ENCODE results near the gene NVL. TPM values are rescaled to one million over a fixed set of nuclear protein-coding genes. Genes with fewer than 3 reads are reported as not detected.

NVL gene
- total and polyA plus RNA-seq, 10 of the 15 experiments (the other 5 are each of a cell fraction or from before 2014, with no cell fraction given), result 20.3 to 49.6 (median 35.2) TPM

DNA sequence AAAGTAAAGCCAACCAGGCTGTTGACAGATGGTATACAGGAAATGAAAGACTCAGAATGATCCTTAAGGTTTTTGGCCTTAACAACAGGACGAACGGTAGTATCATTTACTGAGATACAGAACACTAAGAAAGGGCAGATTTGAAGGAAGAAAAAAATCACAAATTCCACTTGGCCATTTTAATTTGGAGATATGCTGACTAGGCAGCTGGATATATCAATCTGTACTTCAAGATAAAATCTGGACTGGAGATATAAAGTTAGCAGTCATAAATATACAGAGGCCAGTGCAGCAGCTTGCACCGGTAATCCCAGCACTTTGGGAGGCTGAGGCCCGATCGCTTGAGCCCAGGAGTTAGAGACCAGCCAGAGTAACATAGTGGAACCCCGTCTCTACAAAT lies 1.3 kb downstream of the NVL start (continued):
- no peak for TF ChIP-seq RELB (IDR thresholded peaks at IDR 0.05; ENCODE audit: low read depth)
- no peak for TF ChIP-seq KDM1A (IDR thresholded peaks at IDR 0.05; ENCODE audit: borderline replicate concordance)
- no peak for TF ChIP-seq RUNX3 (IDR thresholded peaks at IDR 0.05; ENCODE audit: low read length)
- TF ChIP-seq IKZF1 (conservative IDR thresholded peaks at IDR 0.05), result no peak
- TF ChIP-seq EP300 (IDR thresholded peaks at IDR 0.05; ENCODE audit: borderline replicate concordance in 1 of 2, control insufficient read depth in 1 of 2, low read depth in 2 of 2, low read length in 2 of 2), result no peak
- TF ChIP-seq, protein P1, sequence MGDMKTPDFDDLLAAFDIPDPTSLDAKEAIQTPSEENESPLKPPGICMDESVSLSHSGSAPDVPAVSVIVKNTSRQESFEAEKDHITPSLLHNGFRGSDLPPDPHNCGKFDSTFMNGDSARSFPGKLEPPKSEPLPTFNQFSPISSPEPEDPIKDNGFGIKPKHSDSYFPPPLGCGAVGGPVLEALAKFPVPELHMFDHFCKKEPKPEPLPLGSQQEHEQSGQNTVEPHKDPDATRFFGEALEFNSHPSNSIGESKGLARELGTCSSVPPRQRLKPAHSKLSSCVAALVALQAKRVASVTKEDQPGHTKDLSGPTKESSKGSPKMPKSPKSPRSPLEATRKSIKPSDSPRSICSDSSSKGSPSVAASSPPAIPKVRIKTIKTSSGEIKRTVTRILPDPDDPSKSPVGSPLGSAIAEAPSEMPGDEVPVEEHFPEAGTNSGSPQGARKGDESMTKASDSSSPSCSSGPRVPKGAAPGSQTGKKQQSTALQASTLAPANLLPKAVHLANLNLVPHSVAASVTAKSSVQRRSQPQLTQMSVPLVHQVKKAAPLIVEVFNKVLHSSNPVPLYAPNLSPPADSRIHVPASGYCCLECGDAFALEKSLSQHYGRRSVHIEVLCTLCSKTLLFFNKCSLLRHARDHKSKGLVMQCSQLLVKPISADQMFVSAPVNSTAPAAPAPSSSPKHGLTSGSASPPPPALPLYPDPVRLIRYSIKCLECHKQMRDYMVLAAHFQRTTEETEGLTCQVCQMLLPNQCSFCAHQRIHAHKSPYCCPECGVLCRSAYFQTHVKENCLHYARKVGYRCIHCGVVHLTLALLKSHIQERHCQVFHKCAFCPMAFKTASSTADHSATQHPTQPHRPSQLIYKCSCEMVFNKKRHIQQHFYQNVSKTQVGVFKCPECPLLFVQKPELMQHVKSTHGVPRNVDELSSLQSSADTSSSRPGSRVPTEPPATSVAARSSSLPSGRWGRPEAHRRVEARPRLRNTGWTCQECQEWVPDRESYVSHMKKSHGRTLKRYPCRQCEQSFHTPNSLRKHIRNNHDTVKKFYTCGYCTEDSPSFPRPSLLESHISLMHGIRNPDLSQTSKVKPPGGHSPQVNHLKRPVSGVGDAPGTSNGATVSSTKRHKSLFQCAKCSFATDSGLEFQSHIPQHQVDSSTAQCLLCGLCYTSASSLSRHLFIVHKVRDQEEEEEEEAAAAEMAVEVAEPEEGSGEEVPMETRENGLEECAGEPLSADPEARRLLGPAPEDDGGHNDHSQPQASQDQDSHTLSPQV (IDR thresholded peaks at IDR 0.05), result no peak
- TF ChIP-seq JUNB (IDR thresholded peaks at IDR 0.05), result no peak
